ENCODE results near the gene PRDM16. TPM values are rescaled to one million over a fixed set of nuclear protein-coding genes. Genes with fewer than 3 reads are reported as not detected.

PRDM16 gene
- total RNA-seq, 4 donors from 2014 or later: 0.26 to 7.7 (median 0.35) TPM; not detected in 1

DNA sequence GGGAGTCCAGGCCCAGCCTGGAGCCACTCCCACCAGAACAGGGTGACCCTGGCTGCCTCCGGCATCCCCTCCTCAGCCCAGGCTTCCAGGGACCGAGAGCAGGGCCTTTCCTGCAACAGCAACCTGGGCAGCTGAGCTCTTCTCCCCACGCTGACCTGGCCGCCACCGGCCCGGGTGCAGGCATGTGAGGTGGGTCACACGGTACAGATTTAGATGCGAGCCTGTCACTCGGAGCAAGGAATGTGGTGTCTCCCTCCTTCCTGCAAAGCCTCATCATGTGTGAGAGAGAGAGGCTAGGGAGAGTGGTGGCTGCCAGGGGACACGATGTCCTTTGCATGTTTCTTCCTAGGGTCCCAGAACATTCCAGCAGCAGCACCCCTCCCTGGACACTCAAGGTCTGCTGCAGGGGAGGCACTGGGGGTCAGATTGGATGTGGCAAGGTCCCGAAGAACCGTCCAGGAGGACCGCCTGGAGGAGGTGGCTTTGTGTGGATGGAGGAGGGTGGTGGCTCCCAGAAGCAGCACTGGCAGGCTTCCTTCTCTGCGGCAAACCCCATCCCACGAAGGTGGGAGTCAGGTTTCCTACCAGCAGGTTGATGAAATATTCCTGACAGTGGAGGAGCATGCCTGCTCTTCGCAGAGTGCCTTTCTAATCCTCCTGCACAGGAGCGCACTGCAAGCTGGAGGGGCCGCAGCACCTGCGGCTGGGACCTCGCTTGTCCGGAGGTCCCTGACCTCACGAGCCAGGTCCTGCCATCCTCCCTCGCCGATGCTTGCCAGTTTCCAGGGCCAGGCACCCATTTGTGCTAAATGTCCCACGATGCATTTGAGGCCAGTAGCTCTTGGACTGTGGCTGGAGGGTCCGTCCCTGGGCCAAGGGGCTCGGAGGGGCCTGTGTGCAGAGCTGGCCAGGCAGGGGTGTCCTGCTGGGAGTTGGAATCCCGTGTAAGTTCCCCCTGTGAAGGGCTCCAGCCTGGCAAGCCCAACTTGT lies 68.4 kb downstream of the PRDM16 start:
- H3K4me1 ChIP-seq: no peaks in the 10 kb centered on the region
- H3K27me3 ChIP-seq: peaks cover 0 to 9% of the 10 kb centered on the region in 2 donors
- H3K36me3 ChIP-seq: no peaks in the 10 kb centered on the region
- no peak for TF ChIP-seq CTCF (IDR thresholded peaks at IDR 0.05)
- TF ChIP-seq POLR2A (IDR thresholded peaks at IDR 0.05): no peak
- no peak overlapping the region for H3K4me3 ChIP-seq
- DNase-seq: no peak
- intact Hi-C loops (cut with DNase I; ENCODE audit: low total_unique reads): no loop called here
- H3K9me3 ChIP-seq: no peaks in the 10 kb centered on the region
- no peak overlapping the region for H3K27ac ChIP-seq

GRCh38 chr1:3138623-3139151 lies 69.7 kb downstream of the PRDM16 start:
- no peak for TF ChIP-seq CTCF (IDR thresholded peaks at IDR 0.05)
- no peak for TF ChIP-seq POLR2A (IDR thresholded peaks at IDR 0.05)
- Histone ChIP-seq H3K36me3 (no peaks in the 10 kb centered on the region), H3K4me3 (no peak overlapping the region), H3K9me3 (no peaks in the 10 kb centered on the region), H3K27ac (no peak overlapping the region), H3K27me3 (peaks cover 0 to 9% of the 10 kb centered on the region in 2 donors), H3K4me1 (no peaks in the 10 kb centered on the region)
- no peak for DNase-seq
- intact Hi-C loops (cut with DNase I; ENCODE audit: low total_unique reads): no loop called here

DNA sequence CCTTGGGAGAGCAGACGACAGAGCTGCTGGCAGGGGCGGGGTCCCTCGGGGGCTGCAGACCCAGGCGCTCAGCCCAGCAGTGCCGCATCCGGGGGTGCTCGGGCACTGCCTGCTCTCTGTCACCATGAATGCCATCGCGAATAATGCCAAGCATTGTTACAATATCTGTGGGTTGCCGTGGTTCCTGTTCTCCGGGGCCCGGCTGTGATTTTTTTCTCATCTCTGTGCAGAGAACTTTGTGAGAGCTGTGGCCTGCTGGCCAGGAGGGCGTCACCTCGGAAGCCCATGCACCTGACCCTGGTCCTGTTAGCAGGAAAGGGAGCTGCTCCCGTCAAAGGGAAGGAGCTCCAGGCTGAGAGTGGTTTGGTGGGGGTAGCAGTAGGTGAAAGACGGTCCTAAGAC lies 70.4 kb downstream of the PRDM16 start:
- intact Hi-C loops (cut with DNase I; ENCODE audit: low total_unique reads): no loop called here
- Histone ChIP-seq H3K4me1 (no peaks in the 10 kb centered on the region), H3K9me3 (no peaks in the 10 kb centered on the region), H3K27me3 (peaks cover 0 to 13% of the 10 kb centered on the region in 2 donors), H3K27ac (no peak overlapping the region), H3K36me3 (no peaks in the 10 kb centered on the region), H3K4me3 (no peak overlapping the region)
- DNase-seq: no peak
- TF ChIP-seq POLR2A (IDR thresholded peaks at IDR 0.05) (no peak), CTCF (IDR thresholded peaks at IDR 0.05) (no peak)

GRCh38 chr1:3139871-3140361 lies 70.9 kb downstream of the PRDM16 start:
- Histone ChIP-seq H3K27ac (no peak overlapping the region), H3K4me1 (no peaks in the 10 kb centered on the region), H3K27me3 (peaks cover 0 to 17% of the 10 kb centered on the region in 2 donors), H3K36me3 (no peaks in the 10 kb centered on the region), H3K9me3 (no peaks in the 10 kb centered on the region), H3K4me3 (no peak overlapping the region)
- intact Hi-C loops (cut with DNase I; ENCODE audit: low total_unique reads): no loop called here
- DNase-seq: no peak
- TF ChIP-seq POLR2A (IDR thresholded peaks at IDR 0.05) (no peak), CTCF (IDR thresholded peaks at IDR 0.05) (no peak)

GRCh38 chr1:3140437-3140836 lies 71.4 kb downstream of the PRDM16 start:
- DNase-seq: no peak
- TF ChIP-seq CTCF (IDR thresholded peaks at IDR 0.05): no peak
- no peak for TF ChIP-seq POLR2A (IDR thresholded peaks at IDR 0.05)
- H3K4me1 ChIP-seq: no peaks in the 10 kb centered on the region
- H3K9me3 ChIP-seq: no peaks in the 10 kb centered on the region
- no peak overlapping the region for H3K4me3 ChIP-seq
- no peaks in the 10 kb centered on the region for H3K36me3 ChIP-seq
- peaks cover 0 to 17% of the 10 kb centered on the region in 2 donors for H3K27me3 ChIP-seq
- no peak overlapping the region for H3K27ac ChIP-seq
- intact Hi-C loops (cut with DNase I; ENCODE audit: low total_unique reads): no loop called here

Data from uterus (tissue), 4 donors.